Measurements from ENCODE around the gene PIGBOS1. TPM values are rescaled to one million over a fixed set of nuclear protein-coding genes. Genes with fewer than 3 reads are reported as not detected.
A peak's percentile ranks its signal among the peaks of the same experiment; 100 is the strongest.

The PIGBOS1 gene
- total RNA-seq, 1 donor from 2014 or later = 8.9 TPM

DNA sequence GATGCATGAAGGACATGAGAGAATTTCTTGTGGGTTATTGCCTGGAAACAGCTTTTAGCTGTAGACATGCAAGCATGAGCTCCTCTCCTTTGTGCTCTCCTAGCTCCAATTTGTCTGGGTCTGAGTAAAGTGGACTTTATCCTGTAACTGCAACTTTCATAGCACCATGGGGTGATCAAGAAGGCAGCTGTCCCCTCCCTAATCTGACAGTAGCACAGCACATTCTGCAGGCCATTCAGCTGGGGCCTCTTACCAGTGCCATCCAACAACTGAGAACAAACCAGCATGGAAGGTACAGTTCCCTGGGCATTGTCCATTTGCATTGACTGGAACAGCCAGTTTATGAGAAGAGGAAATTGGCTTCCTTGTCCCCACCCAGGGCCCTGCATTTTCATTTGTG lies 21.6 kb downstream of the PIGBOS1 start:
- TF ChIP-seq CTCF (IDR thresholded peaks at IDR 0.05; ENCODE audit: insufficient read depth, low read depth, low read length) = no peak
- no peak for TF ChIP-seq EZH2 (IDR thresholded peaks at IDR 0.05; ENCODE audit: insufficient read depth, low read length)
- Mint-ChIP-seq H3K27ac (ENCODE audit: unreplicated experiment) (no peak overlapping the region), H3K4me1 (ENCODE audit: low read depth, unreplicated experiment) (no peaks in the 10 kb centered on the region), H3K36me3 (ENCODE audit: low read depth, unreplicated experiment) (peaks cover 4% of the 10 kb centered on the region), H3K4me3 (ENCODE audit: unreplicated experiment) (no peak overlapping the region), H3K27me3 (ENCODE audit: low read depth, unreplicated experiment) (no peaks in the 10 kb centered on the region), H3K9me3 (ENCODE audit: unreplicated experiment) (no peaks in the 10 kb centered on the region)
- no peaks in the 10 kb centered on the region for H3K4me1 ChIP-seq (ENCODE audit: insufficient read depth, low read length)
- no peak overlapping the region for H3K4me3 ChIP-seq (ENCODE audit: insufficient read depth, low read depth, low read length)
- H4K20me1 ChIP-seq (ENCODE audit: insufficient read depth, low read length) = no peaks in the 10 kb centered on the region
- no peaks in the 10 kb centered on the region for H3K79me2 ChIP-seq (ENCODE audit: insufficient read depth, low read length)
- no peaks in the 10 kb centered on the region for H3K27me3 ChIP-seq (ENCODE audit: insufficient read depth, low read length)
- no peak for DNase-seq (ENCODE audit: low read depth)
- H3K36me3 ChIP-seq (ENCODE audit: insufficient read depth, low read length) = no peaks in the 10 kb centered on the region
- no peaks in the 10 kb centered on the region for H3K9me3 ChIP-seq (ENCODE audit: insufficient read depth, low read depth, low read length)
- H3K4me2 ChIP-seq (ENCODE audit: low read length) = no peak overlapping the region
- no peak overlapping the region for H3K9ac ChIP-seq (ENCODE audit: low read length)
- no peak overlapping the region for H3K27ac ChIP-seq (ENCODE audit: low read depth, low read length)
- H2AFZ ChIP-seq (ENCODE audit: low read depth, low read length) = no peak overlapping the region
- FAIRE-seq = no peak

DNA sequence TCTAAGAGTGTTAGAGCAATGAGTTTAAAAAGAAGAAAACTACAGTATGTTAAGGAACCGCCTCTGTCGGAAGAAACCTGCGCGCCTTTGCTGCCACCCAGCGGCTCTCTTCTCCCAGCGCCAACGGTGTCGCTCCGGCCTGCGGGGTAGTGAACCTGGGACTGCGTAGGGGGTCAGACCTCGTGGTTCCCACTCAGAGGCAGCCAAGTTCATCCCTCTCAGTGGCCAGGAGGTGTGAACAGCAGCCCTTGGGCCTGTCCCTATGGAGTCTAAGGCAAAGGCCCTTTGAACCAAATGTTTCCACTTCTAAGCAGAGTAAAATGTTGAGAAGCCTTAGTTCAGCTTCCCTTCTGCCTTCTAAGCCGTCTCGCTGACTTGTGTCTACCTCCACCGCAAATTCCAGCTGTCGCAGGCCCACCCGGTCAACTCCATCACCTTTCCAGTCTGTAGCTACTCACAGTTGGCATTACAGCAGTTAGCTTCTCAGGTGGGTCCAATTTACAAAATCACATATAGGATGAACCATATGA lies 28.3 kb downstream of the PIGBOS1 start:
- H3K4me3 ChIP-seq (ENCODE audit: insufficient read depth, low read depth, low read length) = peak overlapping the region; percentile 86
- no peak for FAIRE-seq
- H3K4me2 ChIP-seq (ENCODE audit: low read length) = peak overlapping the region; percentile 94
- Mint-ChIP-seq H3K36me3 (ENCODE audit: low read depth, unreplicated experiment) (peaks cover 4% of the 10 kb centered on the region), H3K27ac (ENCODE audit: unreplicated experiment) (peak overlapping the region; percentile 24), H3K4me3 (ENCODE audit: unreplicated experiment) (peak overlapping the region; percentile 86), H3K9me3 (ENCODE audit: unreplicated experiment) (no peaks in the 10 kb centered on the region), H3K4me1 (ENCODE audit: low read depth, unreplicated experiment) (peaks cover 4% of the 10 kb centered on the region), H3K27me3 (ENCODE audit: low read depth, unreplicated experiment) (no peaks in the 10 kb centered on the region)
- H3K36me3 ChIP-seq (ENCODE audit: insufficient read depth, low read length) = no peaks in the 10 kb centered on the region
- peaks cover 4% of the 10 kb centered on the region for H4K20me1 ChIP-seq (ENCODE audit: insufficient read depth, low read length)
- TF ChIP-seq EZH2 (IDR thresholded peaks at IDR 0.05; ENCODE audit: insufficient read depth, low read length) (no peak), CTCF (IDR thresholded peaks at IDR 0.05; ENCODE audit: insufficient read depth, low read depth, low read length) (peak; percentile 91)
- H3K27me3 ChIP-seq (ENCODE audit: insufficient read depth, low read length) = no peaks in the 10 kb centered on the region
- H3K9ac ChIP-seq (ENCODE audit: low read length) = peak overlapping the region; percentile 96
- H3K27ac ChIP-seq (ENCODE audit: low read depth, low read length) = peak overlapping the region; percentile 84
- H3K4me1 ChIP-seq (ENCODE audit: insufficient read depth, low read length) = peaks cover 7% of the 10 kb centered on the region
- H2AFZ ChIP-seq (ENCODE audit: low read depth, low read length) = peak overlapping the region; percentile 98
- DNase-seq (ENCODE audit: low read depth) = peak; percentile 57
- peaks cover 27% of the 10 kb centered on the region for H3K79me2 ChIP-seq (ENCODE audit: insufficient read depth, low read length)
- no peaks in the 10 kb centered on the region for H3K9me3 ChIP-seq (ENCODE audit: insufficient read depth, low read depth, low read length)

DNA sequence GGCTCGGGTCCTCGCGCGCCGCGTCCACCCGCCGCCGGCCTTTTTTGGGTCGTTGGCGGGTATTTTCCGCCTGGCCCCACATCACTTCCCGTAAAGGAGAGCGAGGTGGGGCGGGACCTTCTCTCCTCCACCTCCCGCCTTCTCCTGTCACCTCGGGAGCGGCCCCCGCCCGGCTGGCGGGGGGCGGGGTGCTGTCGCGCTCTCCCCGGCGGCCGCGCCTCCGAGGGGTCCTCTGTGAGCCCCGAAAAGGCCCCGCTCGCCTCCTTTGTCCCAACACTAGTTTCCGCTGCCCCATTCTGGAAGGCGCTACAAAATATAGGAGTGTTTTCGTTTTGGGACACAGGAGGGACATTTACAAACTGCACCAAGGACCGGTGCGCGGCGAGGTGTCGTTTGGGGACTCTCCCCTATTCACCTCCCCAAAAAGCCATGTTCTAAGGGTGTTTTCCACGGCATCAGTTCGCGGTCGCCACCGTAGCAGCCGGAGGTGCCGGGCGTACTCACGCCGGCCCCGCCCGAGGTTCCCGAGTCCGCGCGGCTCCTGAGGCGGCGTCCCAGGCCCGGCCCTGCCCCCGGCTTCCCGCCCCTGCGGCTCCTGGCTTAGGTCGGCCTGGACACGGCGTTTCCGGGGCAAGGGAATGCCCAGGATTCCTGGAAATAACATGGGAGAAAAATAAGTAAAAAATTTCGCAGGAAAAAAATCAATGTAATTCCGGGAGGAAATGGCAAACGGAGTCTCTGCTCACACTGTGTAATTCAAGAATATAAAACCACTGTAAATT lies 29.0 kb downstream of the PIGBOS1 start, which contains the start of gene RAB27A:
Gene RAB27A (minus strand): TSS at position 68 of the 782 bp plus-strand sequence. CDS start 54,879 bp downstream, outside the sequence.
- Histone ChIP-seq H3K4me2 (ENCODE audit: low read length) (peak within 1 kb of the TSS; percentile 94), H3K9me3 (ENCODE audit: insufficient read depth, low read depth, low read length) (no peaks in the 10 kb centered on the region), H3K27ac (ENCODE audit: low read depth, low read length) (peak within 1 kb of the TSS; percentile 84), H3K27me3 (ENCODE audit: insufficient read depth, low read length) (no peaks in the 10 kb centered on the region), H3K79me2 (ENCODE audit: insufficient read depth, low read length) (peaks cover 31% of the 10 kb centered on the region), H2AFZ (ENCODE audit: low read depth, low read length) (peak within 1 kb of the TSS; percentile 98), H3K4me3 (ENCODE audit: insufficient read depth, low read depth, low read length) (peak within 1 kb of the TSS; percentile 86), H4K20me1 (ENCODE audit: insufficient read depth, low read length) (peaks cover 4% of the 10 kb centered on the region), H3K4me1 (ENCODE audit: insufficient read depth, low read length) (peaks cover 7% of the 10 kb centered on the region), H3K9ac (ENCODE audit: low read length) (peak within 1 kb of the TSS; percentile 96), H3K36me3 (ENCODE audit: insufficient read depth, low read length) (no peaks in the 10 kb centered on the region)
- Mint-ChIP-seq H3K4me1 (ENCODE audit: low read depth, unreplicated experiment) (peaks cover 4% of the 10 kb centered on the region), H3K4me3 (ENCODE audit: unreplicated experiment) (peak within 1 kb of the TSS; percentile 89), H3K27me3 (ENCODE audit: low read depth, unreplicated experiment) (no peaks in the 10 kb centered on the region), H3K9me3 (ENCODE audit: unreplicated experiment) (no peaks in the 10 kb centered on the region), H3K36me3 (ENCODE audit: low read depth, unreplicated experiment) (peaks cover 3% of the 10 kb centered on the region), H3K27ac (ENCODE audit: unreplicated experiment) (peak within 1 kb of the TSS; percentile 83)
- no peak for TF ChIP-seq CTCF (IDR thresholded peaks at IDR 0.05; ENCODE audit: insufficient read depth, low read depth, low read length)
- TF ChIP-seq EZH2 (IDR thresholded peaks at IDR 0.05; ENCODE audit: insufficient read depth, low read length) = no peak
- no peak for FAIRE-seq
- DNase-seq (ENCODE audit: low read depth) = peak; percentile 51

Data from astrocyte (in vitro differentiated cells and primary cell).